ENCODE results near the gene F2RL3.

The F2RL3 gene

GRCh38 chr19:16898361-16899015, 9.7 kb downstream of the F2RL3 start:
- Histone ChIP-seq H3K4me3 (ENCODE audit: control insufficient read depth in 1 of 7, extremely low read depth in 1 of 7, insufficient read depth in 4 of 7, low read depth in 2 of 7, low read length in 6 of 7) (no peak overlapping the region), H3K4me1 (ENCODE audit: control extremely low read depth in 1 of 4, control insufficient read depth in 4 of 4, insufficient read depth in 4 of 4, low read length in 3 of 4) (peaks cover 3 to 41% (median 33%) of the 10 kb centered on the region in 4 experiments), H3K9me3 (ENCODE audit: control extremely low read depth in 1 of 5, control insufficient read depth in 4 of 5, insufficient read depth in 2 of 5, low read depth in 1 of 5, low read length in 4 of 5) (no peaks in the 10 kb centered on the region), H3K36me3 (ENCODE audit: control insufficient read depth in 4 of 4, insufficient read depth in 4 of 4, low read length in 3 of 4) (no peaks in the 10 kb centered on the region), H3K27ac (ENCODE audit: insufficient read depth in 1 of 2, low read depth in 1 of 2, low read length in 2 of 2, poor library complexity in 1 of 2, severe bottlenecking in 2 of 2) (no peak overlapping the region), H3K27me3 (replicated peaks in 2 of 5; ENCODE audit: control insufficient read depth in 4 of 5, insufficient read depth in 5 of 5, low read length in 4 of 5) (peaks cover 1 to 37% (median 9%) of the 10 kb centered on the region in 5 experiments)
- CTCF ChIA-PET, result interaction anchor here (0.8 to 5.2 kb wide), 4 partner anchors 12 to 266 kb away, joined by 3 to 33 read pairs (median 8); no protein-coding TSS in a partner anchor
- POLR2A ChIA-PET, result no interaction called here
- no peak for DNase-seq
- WGBS (ENCODE audit: insufficient coverage), result 90% methylated on average over 12 of the region's 12 CpGs

DNA sequence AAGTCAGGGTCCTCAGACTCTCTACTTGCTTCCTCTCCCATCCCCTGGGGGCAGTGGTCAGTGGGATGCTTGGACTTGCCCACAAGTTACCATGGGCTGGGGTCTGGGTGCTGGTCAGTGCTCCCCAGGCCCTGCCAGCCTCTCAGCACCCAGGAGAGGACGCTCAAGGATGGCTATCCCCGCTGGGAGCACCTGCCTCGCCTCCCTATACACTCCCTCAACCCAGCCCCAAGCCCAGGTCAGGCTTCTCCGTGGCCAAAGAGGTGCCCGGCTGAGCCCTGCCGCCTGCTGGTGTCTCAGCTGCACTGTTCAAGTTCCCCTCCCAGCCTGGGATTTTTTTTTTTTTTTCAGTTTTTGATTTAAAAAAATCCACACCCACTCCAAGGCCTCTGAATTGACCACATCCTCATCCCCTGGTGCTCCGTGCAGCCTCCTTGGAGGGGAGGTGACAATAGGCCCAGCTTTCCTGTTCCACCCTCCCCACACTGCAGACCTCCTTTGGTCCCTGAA, 10.8 kb downstream of the F2RL3 start:
- Histone ChIP-seq H3K27ac (ENCODE audit: insufficient read depth in 1 of 2, low read depth in 1 of 2, low read length in 2 of 2, poor library complexity in 1 of 2, severe bottlenecking in 2 of 2) (no peak overlapping the region), H3K27me3 (replicated peaks in 2 of 5; ENCODE audit: control insufficient read depth in 4 of 5, insufficient read depth in 5 of 5, low read length in 4 of 5) (peaks cover 1 to 38% (median 8%) of the 10 kb centered on the region in 5 experiments), H3K9me3 (ENCODE audit: control extremely low read depth in 1 of 5, control insufficient read depth in 4 of 5, insufficient read depth in 2 of 5, low read depth in 1 of 5, low read length in 4 of 5) (no peaks in the 10 kb centered on the region), H3K4me3 (ENCODE audit: control insufficient read depth in 1 of 7, extremely low read depth in 1 of 7, insufficient read depth in 4 of 7, low read depth in 2 of 7, low read length in 6 of 7) (no peak overlapping the region), H3K36me3 (ENCODE audit: control insufficient read depth in 4 of 4, insufficient read depth in 4 of 4, low read length in 3 of 4) (no peaks in the 10 kb centered on the region), H3K4me1 (ENCODE audit: control extremely low read depth in 1 of 4, control insufficient read depth in 4 of 4, insufficient read depth in 4 of 4, low read length in 3 of 4) (peaks cover 3 to 32% (median 22%) of the 10 kb centered on the region in 4 experiments)
- peak; percentile 56 to 69 (median 66) for DNase-seq
- ChIA-PET CTCF (interaction anchor here (0.7 to 5.2 kb wide), 11 partner anchors 8 to 265 kb away, joined by 3 to 33 read pairs (median 3); no protein-coding TSS in a partner anchor), POLR2A (interaction anchor here (0.5 kb wide), 1 partner anchor 183 kb away, joined by 3 read pairs; no protein-coding TSS in a partner anchor)
- WGBS (ENCODE audit: insufficient coverage), result 10% methylated on average over 5 of the region's 7 CpGs

GRCh38 chr19:16901491-16902175, 12.8 kb downstream of the F2RL3 start:
- CTCF ChIA-PET, result interaction anchor here (0.7 to 5.2 kb wide), 4 partner anchors 9 to 197 kb away, joined by 3 to 33 read pairs (median 6); no protein-coding TSS in a partner anchor
- H3K27ac ChIP-seq (ENCODE audit: insufficient read depth in 1 of 2, low read depth in 1 of 2, low read length in 2 of 2, poor library complexity in 1 of 2, severe bottlenecking in 2 of 2), result no peak overlapping the region
- H3K27me3 ChIP-seq (replicated peaks in 2 of 5; ENCODE audit: control insufficient read depth in 4 of 5, insufficient read depth in 5 of 5, low read length in 4 of 5), result peaks cover 0 to 26% (median 0%) of the 10 kb centered on the region in 5 experiments
- H3K4me1 ChIP-seq (ENCODE audit: control extremely low read depth in 1 of 4, control insufficient read depth in 4 of 4, insufficient read depth in 4 of 4, low read length in 3 of 4), result peaks cover 0 to 20% (median 15%) of the 10 kb centered on the region in 4 experiments
- POLR2A ChIA-PET, result no interaction called here
- H3K4me3 ChIP-seq (ENCODE audit: control insufficient read depth in 1 of 7, extremely low read depth in 1 of 7, insufficient read depth in 4 of 7, low read depth in 2 of 7, low read length in 6 of 7), result no peak overlapping the region
- no peaks in the 10 kb centered on the region for H3K36me3 ChIP-seq (ENCODE audit: control insufficient read depth in 4 of 4, insufficient read depth in 4 of 4, low read length in 3 of 4)
- DNase-seq, result no peak
- no peaks in the 10 kb centered on the region for H3K9me3 ChIP-seq (ENCODE audit: control extremely low read depth in 1 of 5, control insufficient read depth in 4 of 5, insufficient read depth in 2 of 5, low read depth in 1 of 5, low read length in 4 of 5)
- WGBS (ENCODE audit: insufficient coverage), result 90% methylated on average over 13 of the region's 19 CpGs

DNA sequence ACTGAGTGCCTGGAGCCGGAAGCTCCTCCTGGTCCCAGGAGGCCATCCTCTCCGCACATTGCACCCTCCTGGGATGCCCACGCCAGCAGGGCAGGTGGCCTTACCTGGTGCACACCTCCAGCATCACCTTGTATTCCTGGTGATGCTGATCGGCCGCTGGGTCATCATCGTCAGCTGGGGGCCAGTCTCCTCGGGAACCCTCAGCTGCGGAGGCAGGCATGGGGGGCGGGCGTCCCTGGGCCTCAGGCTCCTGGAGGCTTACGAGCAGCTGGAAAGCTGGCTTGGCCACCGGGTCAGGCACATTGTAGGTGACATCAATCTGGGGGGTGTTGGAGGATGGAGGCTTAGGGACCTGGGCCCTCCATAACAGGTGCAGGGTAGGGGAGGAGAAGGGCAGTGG, 13.7 kb downstream of the F2RL3 start:
- peaks cover 0 to 13% (median 11%) of the 10 kb centered on the region in 4 experiments for H3K4me1 ChIP-seq (ENCODE audit: control extremely low read depth in 1 of 4, control insufficient read depth in 4 of 4, insufficient read depth in 4 of 4, low read length in 3 of 4)
- no peak overlapping the region for H3K4me3 ChIP-seq (ENCODE audit: control insufficient read depth in 1 of 7, extremely low read depth in 1 of 7, insufficient read depth in 4 of 7, low read depth in 2 of 7, low read length in 6 of 7)
- ChIA-PET CTCF (interaction anchor here (0.7 to 5.2 kb wide), 3 partner anchors 67 to 149 kb away, joined by 3 to 33 read pairs (median 3); no protein-coding TSS in a partner anchor), POLR2A (no interaction called here)
- H3K27ac ChIP-seq (ENCODE audit: insufficient read depth in 1 of 2, low read depth in 1 of 2, low read length in 2 of 2, poor library complexity in 1 of 2, severe bottlenecking in 2 of 2), result no peak overlapping the region
- H3K9me3 ChIP-seq (ENCODE audit: control extremely low read depth in 1 of 5, control insufficient read depth in 4 of 5, insufficient read depth in 2 of 5, low read depth in 1 of 5, low read length in 4 of 5), result no peaks in the 10 kb centered on the region
- H3K27me3 ChIP-seq (replicated peaks in 2 of 5; ENCODE audit: control insufficient read depth in 4 of 5, insufficient read depth in 5 of 5, low read length in 4 of 5), result peaks cover 0 to 21% (median 0%) of the 10 kb centered on the region in 5 experiments
- no peak for DNase-seq
- 97% methylated on average over 12 of the region's 12 CpGs for WGBS (ENCODE audit: insufficient coverage)
- H3K36me3 ChIP-seq (ENCODE audit: control insufficient read depth in 4 of 4, insufficient read depth in 4 of 4, low read length in 3 of 4), result no peaks in the 10 kb centered on the region

DNA sequence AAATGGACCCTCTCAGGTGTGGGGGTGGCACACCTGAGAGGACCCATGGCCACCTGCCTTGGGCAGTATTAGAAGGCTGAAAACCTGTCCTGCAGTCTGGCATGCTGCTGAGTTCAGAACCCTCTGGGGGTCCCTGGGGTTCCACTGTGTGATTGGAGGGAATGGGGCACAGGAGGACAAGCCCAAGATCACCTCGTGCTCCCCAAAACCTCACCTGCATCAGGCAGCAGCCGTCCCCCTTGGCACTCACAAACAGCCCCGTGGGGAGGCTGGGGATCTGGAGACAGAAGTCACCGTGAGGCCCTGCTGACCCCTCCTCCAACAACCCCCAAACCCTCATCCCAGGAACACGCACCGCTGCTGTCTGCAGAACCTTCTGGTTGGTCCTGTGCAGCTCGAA, 14.5 kb downstream of the F2RL3 start:
- CTCF ChIA-PET, result no interaction called here
- no peak overlapping the region for H3K4me3 ChIP-seq (ENCODE audit: control insufficient read depth in 1 of 7, extremely low read depth in 1 of 7, insufficient read depth in 4 of 7, low read depth in 2 of 7, low read length in 6 of 7)
- POLR2A ChIA-PET, result no interaction called here
- no peak for DNase-seq
- peaks cover 0 to 13% (median 0%) of the 10 kb centered on the region in 5 experiments for H3K27me3 ChIP-seq (replicated peaks in 2 of 5; ENCODE audit: control insufficient read depth in 4 of 5, insufficient read depth in 5 of 5, low read length in 4 of 5)
- WGBS (ENCODE audit: insufficient coverage), result no CpG with 5 or more reads among the region's 7 CpGs
- no peak overlapping the region for H3K27ac ChIP-seq (ENCODE audit: insufficient read depth in 1 of 2, low read depth in 1 of 2, low read length in 2 of 2, poor library complexity in 1 of 2, severe bottlenecking in 2 of 2)
- H3K36me3 ChIP-seq (ENCODE audit: control insufficient read depth in 4 of 4, insufficient read depth in 4 of 4, low read length in 3 of 4), result no peaks in the 10 kb centered on the region
- no peaks in the 10 kb centered on the region for H3K9me3 ChIP-seq (ENCODE audit: control extremely low read depth in 1 of 5, control insufficient read depth in 4 of 5, insufficient read depth in 2 of 5, low read depth in 1 of 5, low read length in 4 of 5)
- H3K4me1 ChIP-seq (ENCODE audit: control extremely low read depth in 1 of 4, control insufficient read depth in 4 of 4, insufficient read depth in 4 of 4, low read length in 3 of 4), result peaks cover 0 to 9% (median 7%) of the 10 kb centered on the region in 4 experiments

- DNase-seq, result no peak
- Histone ChIP-seq H3K27me3 (replicated peaks in 2 of 5; ENCODE audit: control insufficient read depth in 4 of 5, insufficient read depth in 5 of 5, low read length in 4 of 5) (peaks cover 0 to 5% (median 0%) of the 10 kb centered on the region in 5 experiments), H3K27ac (ENCODE audit: insufficient read depth in 1 of 2, low read depth in 1 of 2, low read length in 2 of 2, poor library complexity in 1 of 2, severe bottlenecking in 2 of 2) (no peak overlapping the region), H3K4me1 (ENCODE audit: control extremely low read depth in 1 of 4, control insufficient read depth in 4 of 4, insufficient read depth in 4 of 4, low read length in 3 of 4) (peaks cover 0 to 5% (median 4%) of the 10 kb centered on the region in 4 experiments), H3K4me3 (ENCODE audit: control insufficient read depth in 1 of 7, extremely low read depth in 1 of 7, insufficient read depth in 4 of 7, low read depth in 2 of 7, low read length in 6 of 7) (no peak overlapping the region), H3K36me3 (ENCODE audit: control insufficient read depth in 4 of 4, insufficient read depth in 4 of 4, low read length in 3 of 4) (no peaks in the 10 kb centered on the region), H3K9me3 (ENCODE audit: control extremely low read depth in 1 of 5, control insufficient read depth in 4 of 5, insufficient read depth in 2 of 5, low read depth in 1 of 5, low read length in 4 of 5) (no peaks in the 10 kb centered on the region)
- CTCF ChIA-PET, result interaction anchor here (2.9 kb wide), 1 partner anchor 69 kb away, joined by 10 read pairs; no protein-coding TSS in a partner anchor
- WGBS (ENCODE audit: insufficient coverage), result 88% methylated on average over 2 of the region's 5 CpGs
- POLR2A ChIA-PET, result interaction anchor here (0.6 kb wide), 1 partner anchor 79 kb away, joined by 3 read pairs; no protein-coding TSS in a partner anchor
Measured at GRCh38 chr19:16904599-16904998, 15.8 kb downstream of the F2RL3 start.
